ENCODE results near the gene HEMGN. TPM values are rescaled to one million over a fixed set of nuclear protein-coding genes. Genes with fewer than 3 reads are reported as not detected.

The HEMGN gene
- total and polyA plus RNA-seq, 2 of the 4 experiments (the other 2 are of a cell fraction) = not detected

DNA sequence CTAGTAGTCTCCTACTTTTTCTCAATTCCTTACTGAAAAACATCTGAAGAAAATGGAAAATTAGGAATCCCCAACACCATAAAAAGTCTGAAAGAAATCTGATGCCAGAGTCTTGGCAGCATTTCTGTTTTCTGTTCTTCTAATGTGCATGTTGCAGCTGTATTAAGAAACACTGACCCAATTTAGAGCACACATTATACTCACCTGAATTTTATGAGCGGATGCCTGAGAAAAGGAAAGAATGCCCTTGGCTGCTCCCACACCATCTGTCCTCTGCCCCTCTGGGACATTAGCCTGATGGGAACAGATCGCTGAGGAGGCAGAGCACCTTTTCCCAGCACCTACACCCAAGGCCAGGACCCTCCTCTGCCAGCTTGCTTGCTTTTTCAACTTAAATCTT lies 31.0 kb upstream of the HEMGN start:
- intact Hi-C loops (cut with micrococcal nuclease) = no loop called here
- CTCF ChIA-PET = no interaction called here
- TF ChIP-seq CHD1 (IDR thresholded peaks at IDR 0.05; ENCODE audit: low read depth, low read length) = no peak
- no peak for TF ChIP-seq FOS (IDR thresholded peaks at IDR 0.05; ENCODE audit: low read depth, low read length)
- TF ChIP-seq RFX5 (IDR thresholded peaks at IDR 0.05; ENCODE audit: low read depth, low read length) = no peak
- no peak for TF ChIP-seq NFE2L2 (IDR thresholded peaks at IDR 0.05; ENCODE audit: low read depth, low read length)
- TF ChIP-seq, protein P1, sequence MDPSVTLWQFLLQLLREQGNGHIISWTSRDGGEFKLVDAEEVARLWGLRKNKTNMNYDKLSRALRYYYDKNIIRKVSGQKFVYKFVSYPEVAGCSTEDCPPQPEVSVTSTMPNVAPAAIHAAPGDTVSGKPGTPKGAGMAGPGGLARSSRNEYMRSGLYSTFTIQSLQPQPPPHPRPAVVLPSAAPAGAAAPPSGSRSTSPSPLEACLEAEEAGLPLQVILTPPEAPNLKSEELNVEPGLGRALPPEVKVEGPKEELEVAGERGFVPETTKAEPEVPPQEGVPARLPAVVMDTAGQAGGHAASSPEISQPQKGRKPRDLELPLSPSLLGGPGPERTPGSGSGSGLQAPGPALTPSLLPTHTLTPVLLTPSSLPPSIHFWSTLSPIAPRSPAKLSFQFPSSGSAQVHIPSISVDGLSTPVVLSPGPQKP (IDR thresholded peaks at IDR 0.05; ENCODE audit: borderline replicate concordance, low read depth, low read length) = no peak
- no peak for TF ChIP-seq CEBPB (IDR thresholded peaks at IDR 0.05; ENCODE audit: low read depth, low read length)
- TF ChIP-seq MXI1 (IDR thresholded peaks at IDR 0.05; ENCODE audit: borderline replicate concordance, low read depth, low read length) = no peak
- TF ChIP-seq POLR2A (IDR thresholded peaks at IDR 0.05; ENCODE audit: low read depth, low read length) = no peak
- TF ChIP-seq RAD21 (IDR thresholded peaks at IDR 0.05; ENCODE audit: low read length) = no peak
- no peak for TF ChIP-seq BHLHE40 (IDR thresholded peaks at IDR 0.05; ENCODE audit: low read depth, low read length)
- TF ChIP-seq, protein P2, sequence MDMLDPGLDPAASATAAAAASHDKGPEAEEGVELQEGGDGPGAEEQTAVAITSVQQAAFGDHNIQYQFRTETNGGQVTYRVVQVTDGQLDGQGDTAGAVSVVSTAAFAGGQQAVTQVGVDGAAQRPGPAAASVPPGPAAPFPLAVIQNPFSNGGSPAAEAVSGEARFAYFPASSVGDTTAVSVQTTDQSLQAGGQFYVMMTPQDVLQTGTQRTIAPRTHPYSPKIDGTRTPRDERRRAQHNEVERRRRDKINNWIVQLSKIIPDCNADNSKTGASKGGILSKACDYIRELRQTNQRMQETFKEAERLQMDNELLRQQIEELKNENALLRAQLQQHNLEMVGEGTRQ (IDR thresholded peaks at IDR 0.05; ENCODE audit: low read depth, low read length) = no peak
- TF ChIP-seq, protein P3, sequence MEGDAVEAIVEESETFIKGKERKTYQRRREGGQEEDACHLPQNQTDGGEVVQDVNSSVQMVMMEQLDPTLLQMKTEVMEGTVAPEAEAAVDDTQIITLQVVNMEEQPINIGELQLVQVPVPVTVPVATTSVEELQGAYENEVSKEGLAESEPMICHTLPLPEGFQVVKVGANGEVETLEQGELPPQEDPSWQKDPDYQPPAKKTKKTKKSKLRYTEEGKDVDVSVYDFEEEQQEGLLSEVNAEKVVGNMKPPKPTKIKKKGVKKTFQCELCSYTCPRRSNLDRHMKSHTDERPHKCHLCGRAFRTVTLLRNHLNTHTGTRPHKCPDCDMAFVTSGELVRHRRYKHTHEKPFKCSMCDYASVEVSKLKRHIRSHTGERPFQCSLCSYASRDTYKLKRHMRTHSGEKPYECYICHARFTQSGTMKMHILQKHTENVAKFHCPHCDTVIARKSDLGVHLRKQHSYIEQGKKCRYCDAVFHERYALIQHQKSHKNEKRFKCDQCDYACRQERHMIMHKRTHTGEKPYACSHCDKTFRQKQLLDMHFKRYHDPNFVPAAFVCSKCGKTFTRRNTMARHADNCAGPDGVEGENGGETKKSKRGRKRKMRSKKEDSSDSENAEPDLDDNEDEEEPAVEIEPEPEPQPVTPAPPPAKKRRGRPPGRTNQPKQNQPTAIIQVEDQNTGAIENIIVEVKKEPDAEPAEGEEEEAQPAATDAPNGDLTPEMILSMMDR (conservative IDR thresholded peaks at IDR 0.05; ENCODE audit: low read depth, low read length) = no peak
- TF ChIP-seq RCOR1 (IDR thresholded peaks at IDR 0.05; ENCODE audit: insufficient replicate concordance, low read length) = no peak
- TF ChIP-seq SMC3 (IDR thresholded peaks at IDR 0.05; ENCODE audit: low read depth, low read length) = no peak
- TF ChIP-seq MAZ (IDR thresholded peaks at IDR 0.05; ENCODE audit: borderline replicate concordance, low read depth, low read length) = no peak
- no peak for TF ChIP-seq MAFK (IDR thresholded peaks at IDR 0.05; ENCODE audit: low read depth, low read length)

More for the DNA sequence above, 31.0 kb upstream of the HEMGN start:
- H3K9me3 ChIP-seq (ENCODE audit: control insufficient read depth, insufficient read depth, low read length) = no peaks in the 10 kb centered on the region
- no peak overlapping the region for H3K4me2 ChIP-seq (ENCODE audit: low read depth, low read length)
- ATAC-seq (ENCODE audit: low read depth) = no peak
- H3K56ac ChIP-seq (ENCODE audit: extremely low read depth, insufficient read depth, low read length) = no peak overlapping the region
- no peak overlapping the region for H2BK120ac ChIP-seq (ENCODE audit: low read depth, low read length)
- H3K27me3 ChIP-seq (ENCODE audit: control insufficient read depth, insufficient read depth, low read length) = peaks cover 32% of the 10 kb centered on the region
- no peak overlapping the region for H2BK5ac ChIP-seq (ENCODE audit: low read depth, low read length, poor library complexity, severe bottlenecking)
- no peak overlapping the region for H3K4ac ChIP-seq (ENCODE audit: low read depth, low read length)
- H3K18ac ChIP-seq (ENCODE audit: low read depth, low read length) = no peak overlapping the region
- no peak overlapping the region for H2BK15ac ChIP-seq (ENCODE audit: low read depth, low read length)
- no peaks in the 10 kb centered on the region for H3K36me3 ChIP-seq (ENCODE audit: control insufficient read depth, insufficient read depth, low read length)
- H3K9me1 ChIP-seq (ENCODE audit: insufficient read depth, low read length) = no peaks in the 10 kb centered on the region
- no TSS peak for BruUV-seq (replicated peaks)
- H4K91ac ChIP-seq (ENCODE audit: insufficient read depth, low read depth, low read length) = no peak overlapping the region
- in situ Hi-C loops (cut with MboI; ENCODE audit: low sequenced_read_pairs) = no loop called here
- no peaks in the 10 kb centered on the region for H4K20me1 ChIP-seq (ENCODE audit: insufficient read depth, low read length)
- H4K5ac ChIP-seq (ENCODE audit: low read depth, low read length) = no peak overlapping the region
- POLR2A ChIA-PET (ENCODE audit: unreplicated experiment) = no interaction called here
- no peak overlapping the region for H3K4me3 ChIP-seq (ENCODE audit: insufficient read depth, low read depth, low read length)
- no peak overlapping the region for H2BK20ac ChIP-seq (ENCODE audit: low read depth, low read length)
- no peak overlapping the region for H3K14ac ChIP-seq (replicated peaks; ENCODE audit: low read depth, low read length)
- no peak overlapping the region for H4K8ac ChIP-seq (ENCODE audit: low read depth in 2 of 2, low read length in 2 of 2)
- no peak overlapping the region for H3K9ac ChIP-seq (ENCODE audit: low read depth, low read length)
- H3K23ac ChIP-seq (ENCODE audit: low read depth, low read length) = no peak overlapping the region
- H3K27ac ChIP-seq (ENCODE audit: insufficient read depth, low read length) = no peak overlapping the region
- dilution Hi-C loops (cut with HindIII; ENCODE audit: low sequenced_read_pairs, unreplicated experiment) = no loop called here
- no peak overlapping the region for H2AK9ac ChIP-seq (replicated peaks; ENCODE audit: low read depth, low read length, poor library complexity)
- no peak overlapping the region for H2AFZ ChIP-seq (replicated peaks; ENCODE audit: low read length, poor library complexity)
- H3K79me1 ChIP-seq (ENCODE audit: low read depth in 1 of 2, low read length in 2 of 2) = no peaks in the 10 kb centered on the region
- no peak for DNase-seq
- no peaks in the 10 kb centered on the region for H3K4me1 ChIP-seq (ENCODE audit: control insufficient read depth, insufficient read depth, low read length)
- WGBS, 2 experiments (ENCODE audit: extremely low coverage in 2 of 2, insufficient read length in 1 of 2) = no CpG with 5 or more reads among the region's 2 CpGs
- no peak overlapping the region for H2AK5ac ChIP-seq (ENCODE audit: low read depth, low read length)
